Measurements from ENCODE around the gene DCUN1D5.

DCUN1D5 gene

DNA sequence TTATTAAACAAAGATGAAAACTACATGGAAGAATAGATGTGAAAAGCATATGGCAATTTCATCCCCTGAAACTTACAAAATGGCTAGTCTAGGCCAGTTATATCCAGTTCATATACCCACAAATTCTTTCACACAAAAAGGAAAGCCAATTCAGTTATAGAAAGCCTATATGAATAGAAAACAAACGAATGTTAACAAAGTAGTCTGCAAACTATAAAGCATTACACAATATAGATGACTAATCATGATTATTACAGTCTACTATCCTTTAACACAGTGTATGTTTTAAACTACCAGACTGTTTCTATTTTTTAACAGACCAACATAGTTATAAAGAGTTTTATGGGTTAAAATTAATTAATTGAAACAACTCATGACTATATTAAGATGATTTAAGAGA, 12.1 kb downstream of the DCUN1D5 start:
- no CpG with 5 or more reads among the region's 1 CpG for WGBS, 2 donors (ENCODE audit: extremely low coverage in 2 of 2, insufficient read length in 2 of 2, insufficient replicate concordance in 1 of 2)

GRCh38 chr11:103078710-103079109, 13.2 kb downstream of the DCUN1D5 start:
- Histone ChIP-seq H3K18ac (ENCODE audit: low read length) (no peak overlapping the region), H3K4me2 (ENCODE audit: insufficient read depth, low read length, poor library complexity, severe bottlenecking) (no peak overlapping the region), H3K79me1 (ENCODE audit: low read depth, low read length) (peaks cover 3% of the 10 kb centered on the region), H3K9ac (ENCODE audit: low read depth, low read length, poor library complexity) (no peak overlapping the region), H2AK5ac (ENCODE audit: low read depth, low read length) (no peak overlapping the region), H3K4ac (ENCODE audit: low read length) (no peak overlapping the region), H3K4me1 (ENCODE audit: control insufficient read depth in 2 of 2, insufficient read depth in 1 of 2, low read depth in 1 of 2, low read length in 2 of 2) (no peaks in the 10 kb centered on the region), H2BK5ac (ENCODE audit: low read length) (no peak overlapping the region), H3K9me3 (replicated peaks in 1 of 2; ENCODE audit: control insufficient read depth in 2 of 2, insufficient read depth in 1 of 2, low read depth in 1 of 2, low read length in 2 of 2) (no peaks in the 10 kb centered on the region), H2BK12ac (ENCODE audit: low read length) (no peak overlapping the region), H3K27ac (replicated peaks; ENCODE audit: low read length) (no peak overlapping the region), H3K27me3 (ENCODE audit: control insufficient read depth in 3 of 3, insufficient read depth in 3 of 3, low read depth in 1 of 3, low read length in 3 of 3) (no peaks in the 10 kb centered on the region), H3K36me3 (replicated peaks in 1 of 2; ENCODE audit: control insufficient read depth in 2 of 2, insufficient read depth in 2 of 2, low read length in 2 of 2) (peaks cover 9 to 92% of the 10 kb centered on the region in 2 donors), H2AFZ (ENCODE audit: low read length) (no peak overlapping the region), H4K91ac (ENCODE audit: low read depth, low read length, poor library complexity) (no peak overlapping the region), H4K8ac (ENCODE audit: low read depth, low read length) (no peak overlapping the region), H2BK120ac (ENCODE audit: low read depth, low read length) (no peak overlapping the region), H2BK15ac (ENCODE audit: low read length) (no peak overlapping the region), H3K23ac (ENCODE audit: low read depth, low read length, poor library complexity) (no peak overlapping the region), H3K14ac (ENCODE audit: low read length) (no peak overlapping the region), H3K4me3 (ENCODE audit: low read length in 2 of 2) (no peak overlapping the region)
- no CpG with 5 or more reads among the region's 5 CpGs for WGBS, 2 donors (ENCODE audit: extremely low coverage in 2 of 2, insufficient read length in 2 of 2, insufficient replicate concordance in 1 of 2)
- no peak for DNase-seq (ENCODE audit: low spot score)

More for the DNA sequence above, 12.1 kb downstream of the DCUN1D5 start:
- H3K23ac ChIP-seq (ENCODE audit: low read depth, low read length, poor library complexity) = no peak overlapping the region
- H4K8ac ChIP-seq (ENCODE audit: low read depth, low read length) = no peak overlapping the region
- no peak overlapping the region for H3K27ac ChIP-seq (replicated peaks; ENCODE audit: low read length)
- H4K91ac ChIP-seq (ENCODE audit: low read depth, low read length, poor library complexity) = no peak overlapping the region
- H3K4ac ChIP-seq (ENCODE audit: low read length) = no peak overlapping the region
- no peak overlapping the region for H3K9ac ChIP-seq (ENCODE audit: low read depth, low read length, poor library complexity)
- no peaks in the 10 kb centered on the region for H3K4me1 ChIP-seq (ENCODE audit: control insufficient read depth in 2 of 2, insufficient read depth in 1 of 2, low read depth in 1 of 2, low read length in 2 of 2)
- H2AFZ ChIP-seq (ENCODE audit: low read length) = no peak overlapping the region
- peaks cover 3% of the 10 kb centered on the region for H3K79me1 ChIP-seq (ENCODE audit: low read depth, low read length)
- no peak overlapping the region for H3K4me2 ChIP-seq (ENCODE audit: insufficient read depth, low read length, poor library complexity, severe bottlenecking)
- no peak overlapping the region for H3K14ac ChIP-seq (ENCODE audit: low read length)
- no peak overlapping the region for H2AK5ac ChIP-seq (ENCODE audit: low read depth, low read length)
- H3K18ac ChIP-seq (ENCODE audit: low read length) = no peak overlapping the region
- DNase-seq (ENCODE audit: low spot score) = no peak
- no peak overlapping the region for H2BK15ac ChIP-seq (ENCODE audit: low read length)
- no peak overlapping the region for H2BK120ac ChIP-seq (ENCODE audit: low read depth, low read length)
- no peak overlapping the region for H2BK5ac ChIP-seq (ENCODE audit: low read length)
- peaks cover 9 to 98% of the 10 kb centered on the region in 2 donors for H3K36me3 ChIP-seq (replicated peaks in 1 of 2; ENCODE audit: control insufficient read depth in 2 of 2, insufficient read depth in 2 of 2, low read length in 2 of 2)
- H2BK12ac ChIP-seq (ENCODE audit: low read length) = no peak overlapping the region
- H3K9me3 ChIP-seq (replicated peaks in 1 of 2; ENCODE audit: control insufficient read depth in 2 of 2, insufficient read depth in 1 of 2, low read depth in 1 of 2, low read length in 2 of 2) = no peaks in the 10 kb centered on the region
- H3K4me3 ChIP-seq (ENCODE audit: low read length in 2 of 2) = no peak overlapping the region
- no peaks in the 10 kb centered on the region for H3K27me3 ChIP-seq (ENCODE audit: control insufficient read depth in 3 of 3, insufficient read depth in 3 of 3, low read depth in 1 of 3, low read length in 3 of 3)

- H3K14ac ChIP-seq (ENCODE audit: low read length) = no peak overlapping the region
- no peak overlapping the region for H3K4ac ChIP-seq (ENCODE audit: low read length)
- H3K4me3 ChIP-seq (ENCODE audit: low read length in 2 of 2) = no peak overlapping the region
- no peak overlapping the region for H4K8ac ChIP-seq (ENCODE audit: low read depth, low read length)
- no peak overlapping the region for H2AFZ ChIP-seq (ENCODE audit: low read length)
- no CpG with 5 or more reads among the region's 3 CpGs for WGBS, 2 donors (ENCODE audit: extremely low coverage in 2 of 2, insufficient read length in 2 of 2, insufficient replicate concordance in 1 of 2)
- peaks cover 3% of the 10 kb centered on the region for H3K79me1 ChIP-seq (ENCODE audit: low read depth, low read length)
- no peak overlapping the region for H4K91ac ChIP-seq (ENCODE audit: low read depth, low read length, poor library complexity)
- no peaks in the 10 kb centered on the region for H3K4me1 ChIP-seq (ENCODE audit: control insufficient read depth in 2 of 2, insufficient read depth in 1 of 2, low read depth in 1 of 2, low read length in 2 of 2)
- H3K9me3 ChIP-seq (replicated peaks in 1 of 2; ENCODE audit: control insufficient read depth in 2 of 2, insufficient read depth in 1 of 2, low read depth in 1 of 2, low read length in 2 of 2) = no peaks in the 10 kb centered on the region
- no peak overlapping the region for H3K23ac ChIP-seq (ENCODE audit: low read depth, low read length, poor library complexity)
- DNase-seq (ENCODE audit: low spot score) = no peak
- no peak overlapping the region for H2BK5ac ChIP-seq (ENCODE audit: low read length)
- no peak overlapping the region for H3K18ac ChIP-seq (ENCODE audit: low read length)
- no peak overlapping the region for H3K27ac ChIP-seq (replicated peaks; ENCODE audit: low read length)
- H2AK5ac ChIP-seq (ENCODE audit: low read depth, low read length) = no peak overlapping the region
- no peak overlapping the region for H3K4me2 ChIP-seq (ENCODE audit: insufficient read depth, low read length, poor library complexity, severe bottlenecking)
- no peak overlapping the region for H2BK15ac ChIP-seq (ENCODE audit: low read length)
- H2BK12ac ChIP-seq (ENCODE audit: low read length) = no peak overlapping the region
- no peaks in the 10 kb centered on the region for H3K27me3 ChIP-seq (ENCODE audit: control insufficient read depth in 3 of 3, insufficient read depth in 3 of 3, low read depth in 1 of 3, low read length in 3 of 3)
- H3K9ac ChIP-seq (ENCODE audit: low read depth, low read length, poor library complexity) = no peak overlapping the region
- no peak overlapping the region for H2BK120ac ChIP-seq (ENCODE audit: low read depth, low read length)
- peaks cover 9 to 92% of the 10 kb centered on the region in 2 donors for H3K36me3 ChIP-seq (replicated peaks in 1 of 2; ENCODE audit: control insufficient read depth in 2 of 2, insufficient read depth in 2 of 2, low read length in 2 of 2)
These were observed 14.4 kb downstream of the DCUN1D5 start for GRCh38 chr11:103077554-103077953.

DNA sequence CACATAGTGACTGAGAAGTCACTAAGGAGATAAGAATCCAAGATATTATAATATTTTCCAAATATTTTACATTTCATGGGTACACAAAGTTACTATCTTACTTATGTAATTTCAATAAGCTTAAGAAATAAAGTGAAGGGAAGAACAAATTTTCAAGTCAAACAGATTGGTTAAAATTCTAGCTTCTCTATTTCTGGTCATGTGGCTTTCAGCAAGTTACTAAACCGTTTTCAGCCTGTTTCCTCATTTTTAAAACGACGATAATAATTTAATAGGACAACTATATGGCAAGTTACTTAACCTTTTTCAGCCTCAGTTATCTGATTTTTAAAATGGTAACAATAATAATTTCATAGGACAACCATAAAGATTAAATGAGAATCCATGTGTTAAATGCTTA, 15.6 kb downstream of the DCUN1D5 start:
- H2AFZ ChIP-seq (ENCODE audit: low read length) = no peak overlapping the region
- no peak overlapping the region for H3K4me3 ChIP-seq (ENCODE audit: low read length in 2 of 2)
- H2BK5ac ChIP-seq (ENCODE audit: low read length) = no peak overlapping the region
- no peak overlapping the region for H3K4ac ChIP-seq (ENCODE audit: low read length)
- H3K14ac ChIP-seq (ENCODE audit: low read length) = no peak overlapping the region
- no peak overlapping the region for H3K4me2 ChIP-seq (ENCODE audit: insufficient read depth, low read length, poor library complexity, severe bottlenecking)
- no peak overlapping the region for H3K27ac ChIP-seq (replicated peaks; ENCODE audit: low read length)
- no peak overlapping the region for H2AK5ac ChIP-seq (ENCODE audit: low read depth, low read length)
- no peak for DNase-seq (ENCODE audit: low spot score)
- H3K79me1 ChIP-seq (ENCODE audit: low read depth, low read length) = peaks cover 3% of the 10 kb centered on the region
- H2BK12ac ChIP-seq (ENCODE audit: low read length) = no peak overlapping the region
- no peak overlapping the region for H3K18ac ChIP-seq (ENCODE audit: low read length)
- no peaks in the 10 kb centered on the region for H3K9me3 ChIP-seq (replicated peaks in 1 of 2; ENCODE audit: control insufficient read depth in 2 of 2, insufficient read depth in 1 of 2, low read depth in 1 of 2, low read length in 2 of 2)
- no peak overlapping the region for H3K23ac ChIP-seq (ENCODE audit: low read depth, low read length, poor library complexity)
- H3K27me3 ChIP-seq (ENCODE audit: control insufficient read depth in 3 of 3, insufficient read depth in 3 of 3, low read depth in 1 of 3, low read length in 3 of 3) = no peaks in the 10 kb centered on the region
- H3K9ac ChIP-seq (ENCODE audit: low read depth, low read length, poor library complexity) = no peak overlapping the region
- H3K36me3 ChIP-seq (replicated peaks in 1 of 2; ENCODE audit: control insufficient read depth in 2 of 2, insufficient read depth in 2 of 2, low read length in 2 of 2) = peaks cover 9 to 83% of the 10 kb centered on the region in 2 donors
- H2BK120ac ChIP-seq (ENCODE audit: low read depth, low read length) = no peak overlapping the region
- H2BK15ac ChIP-seq (ENCODE audit: low read length) = no peak overlapping the region
- no peak overlapping the region for H4K8ac ChIP-seq (ENCODE audit: low read depth, low read length)
- WGBS, 2 donors (ENCODE audit: extremely low coverage in 2 of 2, insufficient read length in 2 of 2, insufficient replicate concordance in 1 of 2) = no CpG with 5 or more reads among the region's 3 CpGs
- H3K4me1 ChIP-seq (ENCODE audit: control insufficient read depth in 2 of 2, insufficient read depth in 1 of 2, low read depth in 1 of 2, low read length in 2 of 2) = no peaks in the 10 kb centered on the region
- H4K91ac ChIP-seq (ENCODE audit: low read depth, low read length, poor library complexity) = no peak overlapping the region

Data from neuronal stem cell (in vitro differentiated cells).